OCI-LY1 (cell line): ENCODE data around the gene KRTAP10-2.

Source experiments
- H2AFZ ChIP-seq: fragments of 200-600 bp; sonication (generic), shearing (Covaris generic); 2 replicates; pipeline ENCODE4 v1.6.0; 2014; ENCODE audit warnings: antibody characterized with exemption, mild to moderate bottlenecking, low read length
- H3F3A ChIP-seq: fragments of 200-600 bp; sonication (generic), shearing (Covaris generic); 2 replicates; pipeline ENCODE4 v1.6.0; 2014; ENCODE audit warnings: mild to moderate bottlenecking, antibody characterized with exemption, low read length, moderate library complexity; ENCODE audit not compliant: insufficient read depth
- H3K27ac ChIP-seq: fragments of 200-600 bp; sonication (generic); 2 replicates; pipeline ENCODE4 v1.5.1; 2014; ENCODE audit warnings: low read length, mixed run types, mild to moderate bottlenecking, low read depth; ENCODE audit not compliant: poor library complexity, severe bottlenecking
- H3K27me3 ChIP-seq: fragments of 200-600 bp; sonication (generic); 2 replicates; pipeline ENCODE4 v1.6.0; 2014; ENCODE audit warnings: antibody characterized with exemption, mild to moderate bottlenecking, low read length, moderate library complexity; ENCODE audit not compliant: insufficient read depth
- H3K36me3 ChIP-seq: fragments of 200-600 bp; sonication (generic); 2 replicates; pipeline ENCODE4 v1.6.1; 2014; ENCODE audit warnings: mild to moderate bottlenecking, antibody characterized with exemption, low read length, moderate library complexity, mixed read lengths; ENCODE audit not compliant: insufficient read depth
- H3K4me1 ChIP-seq: fragments of 200-600 bp; sonication (generic); 2 replicates; pipeline ENCODE4 v1.5.1; 2014; ENCODE audit warnings: mild to moderate bottlenecking, low read length, moderate library complexity; ENCODE audit not compliant: insufficient read depth, severe bottlenecking
- H3K4me2 ChIP-seq: fragments of 200-600 bp; sonication (generic), shearing (Covaris generic); 2 replicates; pipeline ENCODE4 v1.6.1; 2014; ENCODE audit warnings: low read length
- H3K4me3 ChIP-seq: fragments of 200-600 bp; sonication (generic); 2 replicates; pipeline ENCODE4 v1.5.1; 2014; ENCODE audit warnings: low read length, low read depth, mild to moderate bottlenecking, mixed read lengths; ENCODE audit not compliant: poor library complexity, severe bottlenecking
- H3K79me2 ChIP-seq: fragments of 200-600 bp; shearing (Covaris generic); 2 replicates; pipeline ENCODE4 v1.6.1; 2016; ENCODE audit warnings: mixed run types, low read length, mixed read lengths; ENCODE audit not compliant: insufficient read depth
- H3K9ac ChIP-seq: fragments of 200-600 bp; sonication (generic), shearing (Covaris generic); 2 replicates; pipeline ENCODE4 v1.6.1; 2014; ENCODE audit warnings: mild to moderate bottlenecking, low read length, mixed read lengths
- H3K9me2 ChIP-seq: fragments of 200-600 bp; sonication (generic), shearing (Covaris generic); 2 replicates; pipeline ENCODE4 v1.6.1; 2014; ENCODE audit warnings: low read depth, mild to moderate bottlenecking, low read length, mixed read lengths
- H3K9me3 ChIP-seq: fragments of 200-600 bp; shearing (Covaris generic); 2 replicates; pipeline ENCODE4 v1.6.1; 2014; ENCODE audit warnings: low read length, mixed read lengths
- H4K20me1 ChIP-seq: fragments of 200-600 bp; sonication (generic), shearing (Covaris generic); 2 replicates; pipeline ENCODE4 v1.6.0; 2016; ENCODE audit warnings: mild to moderate bottlenecking, low read length; ENCODE audit not compliant: insufficient read depth
- CTCF ChIP-seq: fragments of 200-600 bp; sonication (generic), shearing (Covaris generic); IDR thresholded peaks from 2 replicates; pipeline ENCODE4 v1.5.1; 2017; ENCODE audit warnings: mild to moderate bottlenecking, antibody characterized with exemption, low read length, moderate library complexity, mixed read lengths
- EZH2 ChIP-seq: fragments of 200-600 bp; sonication (generic), shearing (Covaris generic); IDR thresholded peaks from 2 replicates; pipeline ENCODE4 v1.8.0; 2017; ENCODE audit warnings: borderline replicate concordance, mixed run types, mild to moderate bottlenecking, antibody characterized with exemption, low read length, moderate library complexity, mixed read lengths

Gene KRTAP10-2

GRCh38 chr21:44510508-44511218, 40.6 kb downstream of the KRTAP10-2 start:
- Histone ChIP-seq H3K27ac (no peak overlapping the region), H2AFZ (no peak overlapping the region), H4K20me1 (no peaks in the 10 kb centered on the region), H3K4me1 (no peaks in the 10 kb centered on the region), H3K27me3 (no peaks in the 10 kb centered on the region; the same call in 1 of the 2 replicates), H3F3A (no peaks in the 10 kb centered on the region), H3K4me2 (peak overlapping the region; percentile 27; the same call in 1 of the 2 replicates), H3K4me3 (no peak overlapping the region), H3K9me2 (no peaks in the 10 kb centered on the region), H3K79me2 (no peaks in the 10 kb centered on the region), H3K9me3 (no peaks in the 10 kb centered on the region), H3K9ac (no peak overlapping the region), H3K36me3 (no peaks in the 10 kb centered on the region)
- TF ChIP-seq EZH2 (no peak), CTCF (peak; percentile 87)

- no peak overlapping the region for H2AFZ ChIP-seq
- no peak overlapping the region for H3K27ac ChIP-seq
- H3K4me1 ChIP-seq, result no peaks in the 10 kb centered on the region
- H3K9ac ChIP-seq, result no peak overlapping the region
- no peaks in the 10 kb centered on the region for H3K36me3 ChIP-seq
- H3K27me3 ChIP-seq, result no peaks in the 10 kb centered on the region; the same call in 1 of the 2 replicates
- no peaks in the 10 kb centered on the region for H3K79me2 ChIP-seq
- no peaks in the 10 kb centered on the region for H4K20me1 ChIP-seq
- H3K4me3 ChIP-seq, result no peak overlapping the region
- TF ChIP-seq CTCF (no peak), EZH2 (no peak)
- H3K9me3 ChIP-seq, result no peaks in the 10 kb centered on the region
- no peak overlapping the region for H3K4me2 ChIP-seq
- H3F3A ChIP-seq, result no peaks in the 10 kb centered on the region
- H3K9me2 ChIP-seq, result no peaks in the 10 kb centered on the region
These were observed 41.2 kb downstream of the KRTAP10-2 start for GRCh38 chr21:44510109-44510507.

- no peaks in the 10 kb centered on the region for H3K79me2 ChIP-seq
- H3K4me2 ChIP-seq, result no peak overlapping the region
- H3K9me3 ChIP-seq, result no peaks in the 10 kb centered on the region
- H3K36me3 ChIP-seq, result no peaks in the 10 kb centered on the region
- no peak for TF ChIP-seq EZH2
- TF ChIP-seq CTCF, result peak; percentile 20; the same call in 1 of the 2 replicates
- H3K4me1 ChIP-seq, result no peaks in the 10 kb centered on the region
- H3K27ac ChIP-seq, result no peak overlapping the region
- no peak overlapping the region for H3K9ac ChIP-seq
- no peak overlapping the region for H2AFZ ChIP-seq
- H3F3A ChIP-seq, result no peaks in the 10 kb centered on the region
- no peaks in the 10 kb centered on the region for H4K20me1 ChIP-seq
- H3K27me3 ChIP-seq, result no peaks in the 10 kb centered on the region; the same call in 1 of the 2 replicates
- H3K4me3 ChIP-seq, result no peak overlapping the region
- no peaks in the 10 kb centered on the region for H3K9me2 ChIP-seq
These were observed 41.8 kb downstream of the KRTAP10-2 start for GRCh38 chr21:44509539-44509938.
